HEK293T (cell line): Measurements from ENCODE around the gene MGP.

Experiments
- CTCF ChIA-PET: fragments of 350-600 bp; formaldehyde crosslinking; extraction: SDS; loops from one replicate; lab custom pipeline; 2021; ENCODE audit warnings: antibody characterized with exemption, inconsistent platforms; lab: Yijun Ruan, JAX
- POLR2A ChIA-PET: fragments of 350-600 bp; formaldehyde crosslinking; extraction: SDS; loops from one replicate; lab custom pipeline; 2020; ENCODE audit warnings: antibody characterized with exemption, inconsistent platforms; lab: Yijun Ruan, JAX
- DNase-seq: peaks from one replicate; pipeline ENCODE4 v3.0.0; 2012; ENCODE audit warnings: mixed read lengths; ENCODE audit errors: extremely low spot score
- ARNT ChIP-seq: fragments of 450-650 bp; IDR thresholded peaks from 2 replicates; pipeline ENCODE4 v1.6.1; 2017; ENCODE audit warnings: mild to moderate bottlenecking
- BHLHE40 ChIP-seq: fragments of 450-650 bp; IDR thresholded peaks from 2 replicates; pipeline ENCODE4 v1.6.1; 2016; ENCODE audit warnings: mild to moderate bottlenecking, moderate library complexity, borderline replicate concordance
- CTBP1 ChIP-seq: fragments of 450-650 bp; IDR thresholded peaks from 2 replicates; pipeline ENCODE4 v1.6.1; 2016; ENCODE audit warnings: borderline replicate concordance
- ELF4 ChIP-seq: fragments of 450-650 bp; IDR thresholded peaks from 2 replicates; pipeline ENCODE4 v1.6.1; 2017; ENCODE audit warnings: antibody characterized with exemption
- FOXA1 ChIP-seq: fragments of 450-650 bp; IDR thresholded peaks from 2 replicates; pipeline ENCODE4 v1.6.1; 2016; ENCODE audit warnings: mild to moderate bottlenecking
- FOXK2 ChIP-seq: fragments of 450-650 bp; IDR thresholded peaks from 2 replicates; pipeline ENCODE4 v1.6.1; 2016; ENCODE audit warnings: mild to moderate bottlenecking
- FOXM1 ChIP-seq: fragments of 450-650 bp; IDR thresholded peaks from 2 replicates; pipeline ENCODE4 v1.6.1; 2017; ENCODE audit warnings: mild to moderate bottlenecking, borderline replicate concordance
- HDGF ChIP-seq: fragments of 450-650 bp; IDR thresholded peaks from 2 replicates; pipeline ENCODE4 v1.6.1; 2017; ENCODE audit warnings: antibody characterized with exemption, borderline replicate concordance
- L3MBTL2 ChIP-seq: fragments of 450-650 bp; conservative IDR thresholded peaks from 2 replicates; pipeline ENCODE4 v1.6.1; 2016; ENCODE audit warnings: mild to moderate bottlenecking
- LEF1 ChIP-seq: fragments of 450-650 bp; IDR thresholded peaks from 2 replicates; pipeline ENCODE4 v1.6.1; 2017; ENCODE audit warnings: mild to moderate bottlenecking, borderline replicate concordance
- NFRKB ChIP-seq: fragments of 450-650 bp; IDR thresholded peaks from 2 replicates; pipeline ENCODE4 v1.6.1; 2016; ENCODE audit warnings: mild to moderate bottlenecking, moderate library complexity
- PKNOX1 ChIP-seq: fragments of 450-650 bp; IDR thresholded peaks from 2 replicates; pipeline ENCODE4 v1.6.1; 2016
- SP1 ChIP-seq: fragments of 450-650 bp; IDR thresholded peaks from 2 replicates; pipeline ENCODE4 v1.6.1; 2017
- SUZ12 ChIP-seq: fragments of 450-650 bp; IDR thresholded peaks from 2 replicates; pipeline ENCODE4 v1.6.1; 2016; ENCODE audit warnings: mild to moderate bottlenecking
- TARDBP ChIP-seq: fragments of 450-650 bp; IDR thresholded peaks from 2 replicates; pipeline ENCODE4 v1.6.1; 2016
- ZNF384 ChIP-seq: fragments of 450-650 bp; IDR thresholded peaks from 2 replicates; pipeline ENCODE4 v1.6.1; 2016

MGP gene

GRCh38 chr12:14840616-14841015, 45.0 kb downstream of the MGP start:
- ChIA-PET POLR2A (no interaction called here), CTCF (no interaction called here)
- DNase-seq, result no peak
- no peak for TF ChIP-seq SP1

- ChIA-PET CTCF (no interaction called here), POLR2A (no interaction called here)
- DNase-seq, result no peak
- TF ChIP-seq PKNOX1, result no peak
- no peak for TF ChIP-seq HDGF
- TF ChIP-seq BHLHE40, result no peak
- TF ChIP-seq FOXK2, result no peak
- no peak for TF ChIP-seq ZNF384
Observed at GRCh38 chr12:14839262-14839661, 46.4 kb downstream of the MGP start.

GRCh38 chr12:14836336-14837210, 49.1 kb downstream of the MGP start:
- ChIA-PET CTCF (no interaction called here), POLR2A (interaction anchor here (1.3 kb wide), 2 partner anchors 66 to 67 kb away, joined by 3 read pairs; a partner anchor contains a TSS)

GRCh38 chr12:14834509-14834908, 51.1 kb downstream of the MGP start:
- ChIA-PET CTCF (no interaction called here), POLR2A (interaction anchor here (1.1 kb wide), 1 partner anchor 31 kb away, joined by 3 read pairs; the partner anchor contains the start of genes C12orf60 and WBP11)
- DNase-seq, result no peak
- no peak for TF ChIP-seq SUZ12
- TF ChIP-seq NFRKB, result no peak
- TF ChIP-seq SP1, result no peak
- TF ChIP-seq TARDBP, result no peak
- no peak for TF ChIP-seq HDGF
- no peak for TF ChIP-seq FOXM1
- TF ChIP-seq BHLHE40, result no peak
- no peak for TF ChIP-seq CTBP1
- TF ChIP-seq FOXA1, result no peak
- TF ChIP-seq FOXK2, result no peak
- TF ChIP-seq ARNT, result no peak
- no peak for TF ChIP-seq L3MBTL2
- TF ChIP-seq PKNOX1, result no peak
- TF ChIP-seq ZNF384, result no peak
- no peak for TF ChIP-seq LEF1
- TF ChIP-seq ELF4, result no peak

More at GRCh38 chr12:14836336-14837210, 49.1 kb downstream of the MGP start:
- no peak for DNase-seq
- TF ChIP-seq SP1 (no peak), PKNOX1 (no peak), CTBP1 (no peak), BHLHE40 (no peak), ELF4 (no peak), ARNT (no peak), ZNF384 (no peak), NFRKB (no peak)

- DNase-seq, result no peak
- ChIA-PET CTCF (no interaction called here), POLR2A (no interaction called here)
- TF ChIP-seq HDGF, result no peak
- no peak for TF ChIP-seq TARDBP
- TF ChIP-seq CTBP1, result no peak
- TF ChIP-seq L3MBTL2, result no peak
- TF ChIP-seq FOXK2, result no peak
- no peak for TF ChIP-seq SUZ12
- no peak for TF ChIP-seq NFRKB
- no peak for TF ChIP-seq FOXA1
- no peak for TF ChIP-seq PKNOX1
- no peak for TF ChIP-seq ARNT
- no peak for TF ChIP-seq ZNF384
- TF ChIP-seq FOXM1, result no peak
- no peak for TF ChIP-seq LEF1
- TF ChIP-seq BHLHE40, result no peak
- no peak for TF ChIP-seq ELF4
- no peak for TF ChIP-seq SP1
Observed at GRCh38 chr12:14833952-14834351, 51.7 kb downstream of the MGP start.

GRCh38 chr12:14833336-14833735, 52.3 kb downstream of the MGP start:
- no peak for DNase-seq
- no peak for TF ChIP-seq FOXM1
- no peak for TF ChIP-seq ELF4
- ChIA-PET POLR2A (no interaction called here), CTCF (no interaction called here)
